GM21529 (cell line): ENCODE measurements around the gene CACNA2D2.
A peak's percentile ranks its signal among the peaks of the same experiment; 100 is the strongest.

ENCODE experiments used
- ATAC-seq: cut with Tn5 transposase; IDR thresholded peaks from one replicate; pipeline ENCODE4 v1.9.1; 2021; ENCODE audit not compliant: unreplicated experiment

The CACNA2D2 gene

DNA sequence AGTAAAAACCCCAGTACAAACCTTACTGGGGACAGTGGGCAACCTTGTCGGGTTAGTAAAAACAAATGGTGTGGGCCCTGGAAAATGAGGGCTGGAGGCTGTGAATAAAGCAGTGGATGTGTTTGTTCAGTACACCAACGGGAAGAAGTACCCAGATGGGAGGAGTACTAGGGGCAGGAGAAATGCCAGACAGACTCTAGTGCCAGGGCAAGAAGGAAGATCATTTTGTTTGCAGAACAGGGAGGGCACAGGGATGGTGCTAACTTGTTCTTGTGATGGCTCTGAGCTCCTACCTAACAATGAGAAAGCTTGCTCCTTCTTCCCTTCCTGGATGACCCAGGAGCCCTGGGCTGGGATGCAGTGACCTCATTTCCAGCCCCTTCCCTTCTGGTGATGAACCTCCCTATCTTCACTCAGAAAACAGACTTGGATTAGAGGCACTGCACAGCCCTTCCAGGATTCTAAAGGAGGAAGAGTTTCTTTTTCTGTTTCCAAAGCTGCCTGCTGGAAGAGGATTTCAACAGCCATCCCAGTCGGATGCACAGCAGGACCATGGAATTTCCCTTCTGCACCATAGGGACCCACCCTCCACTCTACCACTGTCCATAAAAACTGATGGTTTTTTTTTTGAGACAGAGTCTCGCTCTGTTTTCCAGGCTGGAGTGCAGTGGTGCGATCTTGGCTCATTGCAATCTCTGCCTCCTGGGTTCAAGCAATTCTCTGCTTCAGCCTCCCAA is 168.9 kb downstream of the CACNA2D2 start:
- no peak for ATAC-seq

DNA sequence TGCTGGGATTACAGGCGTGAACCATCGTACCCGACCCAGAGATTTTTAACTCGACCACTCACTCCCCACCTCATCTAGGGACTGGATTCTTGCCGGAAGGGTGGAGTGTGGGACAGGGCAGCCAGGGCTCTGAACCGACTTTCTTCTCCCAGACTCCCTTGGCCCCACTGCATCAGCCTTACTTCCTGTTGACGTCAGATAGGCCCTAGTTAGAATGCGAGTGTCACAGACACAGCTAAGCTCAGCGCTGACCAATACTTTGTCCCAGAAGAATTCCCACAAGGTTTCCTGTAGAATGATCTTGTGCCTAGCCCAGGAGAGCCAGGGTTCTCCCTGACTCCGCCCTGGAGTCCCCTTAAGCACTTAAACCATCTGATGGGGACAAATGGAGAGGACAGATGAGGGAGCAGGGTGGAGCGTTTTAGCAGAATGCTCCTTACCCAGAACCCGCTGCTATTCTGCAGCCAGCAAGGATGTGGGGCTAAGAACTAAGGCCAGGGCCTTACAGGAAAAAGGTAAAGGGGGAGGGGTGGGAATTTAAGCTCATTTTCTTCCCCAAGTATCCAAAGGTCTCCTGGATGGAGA is 169.6 kb downstream of the CACNA2D2 start:
- no peak for ATAC-seq

DNA sequence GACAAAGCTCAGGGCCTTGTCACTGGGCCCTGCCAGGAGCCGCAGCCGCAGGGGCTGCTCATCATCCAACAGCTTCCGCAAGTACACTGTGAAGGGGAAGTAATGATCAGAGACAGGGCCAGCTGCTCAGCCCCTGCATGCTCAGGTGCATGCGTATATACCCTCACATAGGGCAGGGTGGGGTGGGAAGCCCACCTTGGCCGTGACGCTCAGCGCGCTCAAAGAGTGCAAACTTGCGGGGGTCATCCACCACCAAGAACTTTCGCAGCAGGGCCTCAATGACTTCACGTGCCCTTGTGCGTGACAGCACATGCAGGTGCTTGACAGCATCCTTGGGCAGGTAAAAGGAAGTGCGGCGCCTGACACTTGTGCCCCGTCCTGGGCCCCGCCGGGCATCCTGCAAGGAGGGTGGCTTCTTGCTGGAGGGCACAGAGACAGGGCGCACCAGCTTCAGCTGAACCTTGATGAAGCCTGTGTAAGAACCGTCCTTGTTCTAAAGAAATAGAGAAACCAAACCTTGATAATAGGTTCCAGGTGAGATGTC is 172.0 kb downstream of the CACNA2D2 start:
- ATAC-seq, result no peak

GRCh38 chr3:50330330-50330729 is 173.1 kb downstream of the CACNA2D2 start:
- no peak for ATAC-seq

DNA sequence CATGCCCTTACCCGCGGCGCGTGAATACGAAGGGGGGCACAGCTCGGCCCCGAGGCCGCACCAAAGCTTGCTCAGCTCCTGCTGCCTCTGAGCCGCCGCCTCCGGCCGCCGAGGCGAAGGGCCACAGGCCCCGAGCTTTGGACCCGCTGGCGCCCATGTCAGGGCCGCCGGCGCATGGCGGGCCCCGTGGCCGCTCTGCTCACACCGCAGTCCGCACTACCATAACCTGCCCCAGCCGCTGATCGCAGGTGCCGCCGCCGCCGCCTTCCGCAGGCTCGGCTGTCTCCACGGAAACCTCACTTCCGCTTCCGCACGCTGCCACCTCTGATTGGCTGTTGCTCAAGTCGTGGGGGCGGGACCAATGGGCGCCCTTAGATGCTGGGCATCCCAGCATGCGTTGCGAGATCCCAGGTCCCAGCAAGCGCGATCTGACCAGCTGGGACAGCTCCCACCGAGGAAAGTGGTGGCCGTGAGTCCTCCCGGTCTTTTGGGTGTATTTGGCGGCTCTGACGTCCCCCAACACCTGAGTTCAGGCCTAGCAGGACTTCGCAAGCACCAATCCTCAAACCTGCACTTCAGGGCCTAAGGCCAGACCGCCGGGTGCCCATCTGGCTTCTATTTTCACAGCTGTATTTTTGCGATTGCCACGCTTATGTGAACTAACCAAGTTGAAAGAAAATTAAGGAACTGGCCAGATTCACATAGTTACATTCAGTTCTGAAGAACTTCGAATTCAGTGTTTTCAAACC is 175.3 kb downstream of the CACNA2D2 start, which contains the start of gene TUSC2:
Gene TUSC2, minus strand, starts transcription at position 281 of the 749 bp plus-strand sequence. Its CDS starts 124 bp downstream, at position 157.
- peak; percentile 94 for ATAC-seq

GRCh38 chr3:50327129-50327528 is 176.3 kb downstream of the CACNA2D2 start:
- no peak for ATAC-seq

GRCh38 chr3:50326182-50326541 is 177.3 kb downstream of the CACNA2D2 start:
- ATAC-seq, result no peak

DNA sequence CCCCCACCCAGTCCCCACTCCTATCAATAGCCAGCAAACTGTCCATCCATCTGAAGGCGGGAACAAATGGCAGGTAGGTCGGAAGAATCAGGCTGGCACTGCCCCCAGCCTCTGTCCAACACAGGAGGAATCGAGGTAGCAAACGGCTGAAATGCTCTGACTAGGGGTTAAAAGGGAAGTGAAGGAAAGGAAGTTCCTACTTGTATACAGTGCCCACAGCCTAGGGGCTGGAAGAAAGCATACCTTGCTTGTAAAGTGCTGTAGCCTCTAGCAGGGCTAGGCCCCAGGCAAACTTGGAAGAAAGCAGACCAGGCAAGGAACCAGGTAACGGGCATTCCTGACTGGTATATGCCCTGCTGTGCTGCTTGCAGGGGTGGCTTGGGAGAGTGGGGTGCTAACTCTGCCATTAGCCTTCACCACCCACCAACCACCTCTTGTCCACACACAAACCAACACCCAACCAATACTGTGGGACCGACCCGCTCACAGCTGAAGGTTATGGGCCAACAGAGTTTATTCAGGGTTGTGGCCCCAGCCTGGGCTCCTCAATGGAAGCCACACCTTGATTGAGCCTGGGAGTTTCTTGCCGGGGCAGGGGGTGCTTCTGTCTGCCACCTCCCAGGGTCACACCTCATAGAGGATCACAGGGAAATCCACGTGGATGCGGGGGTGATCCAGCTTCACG is 177.8 kb downstream of the CACNA2D2 start:
- no peak for ATAC-seq

GRCh38 chr3:50325113-50325480 is 178.3 kb downstream of the CACNA2D2 start:
- ATAC-seq, result no peak

DNA sequence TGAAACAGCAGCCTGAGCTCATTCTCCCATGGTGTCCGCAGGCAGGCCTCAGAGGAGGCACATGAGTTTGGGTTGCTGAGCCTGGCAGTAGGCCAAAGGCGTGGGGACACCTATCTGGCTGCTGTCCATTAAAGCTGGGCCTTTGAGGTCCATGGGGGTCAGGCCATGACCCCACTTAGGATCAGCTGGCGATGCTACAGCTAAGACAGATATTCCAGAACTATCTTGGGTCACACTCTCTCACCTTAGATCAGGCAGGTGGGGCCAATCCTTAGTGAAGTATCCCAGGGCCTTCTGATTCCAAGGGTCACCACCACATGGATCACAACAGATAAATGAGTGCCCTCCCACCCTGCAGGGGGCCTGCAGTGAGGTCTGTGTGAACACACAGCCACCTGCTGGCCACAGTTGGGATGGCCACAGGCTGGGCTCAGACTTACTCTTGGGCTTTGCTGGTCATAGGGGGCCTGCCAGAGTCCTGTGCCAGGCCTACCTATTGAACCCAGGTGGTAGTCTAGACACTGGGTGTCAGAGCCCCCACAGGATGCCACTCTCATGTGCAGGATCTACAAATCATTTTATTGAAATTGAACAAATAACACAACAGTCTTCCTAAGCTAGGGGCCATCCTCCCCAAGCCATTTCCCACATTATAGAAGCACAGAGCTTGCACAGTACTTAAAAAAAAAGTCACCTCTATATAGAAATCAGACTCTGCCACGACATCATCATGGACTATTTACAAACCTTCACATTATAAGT is 178.9 kb downstream of the CACNA2D2 start:
- no peak for ATAC-seq

DNA sequence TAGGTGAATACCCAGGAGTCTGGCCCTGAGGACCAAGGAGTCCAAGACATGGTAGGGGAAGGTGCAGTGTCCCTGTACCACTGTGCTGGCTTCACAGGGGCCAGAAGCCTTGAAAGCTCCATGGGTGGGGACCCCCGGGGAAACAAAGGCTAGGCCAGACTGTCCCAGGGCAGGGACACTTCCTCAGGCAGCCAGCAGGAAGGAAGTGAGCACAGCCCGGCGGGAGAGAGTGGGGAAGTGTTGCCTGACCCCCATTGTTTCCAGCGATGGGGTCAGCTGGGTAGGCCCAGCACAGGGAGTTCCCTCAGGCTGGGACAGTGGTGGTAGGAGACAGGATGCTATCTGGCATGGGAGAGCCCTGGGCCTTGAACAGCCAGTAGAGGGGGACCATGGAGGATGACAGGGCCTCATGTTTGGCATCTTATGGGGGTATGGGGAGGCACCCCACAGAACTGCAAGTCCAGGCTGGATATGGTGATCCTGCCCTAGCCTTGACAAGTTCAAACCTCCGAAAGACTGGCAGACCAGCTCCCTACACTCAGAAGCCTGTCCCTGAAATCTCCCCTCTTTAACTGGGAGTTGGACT is 179.7 kb downstream of the CACNA2D2 start:
- no peak for ATAC-seq

- no peak for ATAC-seq
These were observed 180.3 kb downstream of the CACNA2D2 start for GRCh38 chr3:50323092-50323600.

DNA sequence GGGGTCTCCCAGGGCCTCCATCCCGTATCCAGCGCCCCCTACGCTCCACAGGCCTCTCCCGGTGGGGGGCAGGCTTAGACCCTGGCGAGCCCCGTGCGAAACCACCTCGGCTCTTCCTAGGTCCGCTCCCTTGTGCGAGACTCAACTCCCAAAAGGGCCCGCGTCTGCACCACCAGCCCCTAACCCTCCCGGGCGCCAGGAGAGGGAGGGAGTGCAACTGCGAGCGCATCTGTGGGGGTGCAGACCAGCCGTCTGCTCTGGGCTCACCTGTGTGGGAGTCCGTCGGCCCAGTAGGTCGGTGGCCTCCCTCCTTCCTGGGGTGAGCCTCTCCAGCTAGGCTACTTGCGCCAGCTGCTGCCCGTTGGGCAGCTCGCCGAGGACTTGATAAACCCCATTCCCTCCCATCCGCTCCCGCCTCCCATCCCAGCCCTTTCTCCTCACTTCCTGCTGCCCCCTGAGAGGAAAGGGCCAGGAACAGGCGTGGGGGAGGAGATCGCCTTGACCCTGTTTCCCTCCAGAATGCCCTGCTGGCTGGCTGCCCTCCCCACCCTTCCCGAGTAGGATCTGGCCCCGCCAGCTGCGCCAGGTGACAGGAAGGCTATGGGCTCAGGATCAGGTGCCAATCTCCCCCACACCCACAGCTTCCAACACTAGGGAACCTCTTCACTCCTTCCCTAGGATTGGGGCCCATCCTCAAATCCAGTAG is 180.9 kb downstream of the CACNA2D2 start, which contains the start of gene HYAL2:
Gene HYAL2, minus strand, starts transcription at position 360 of the 706 bp plus-strand sequence. CDS start 2,256 bp downstream, outside the sequence.
- no peak for ATAC-seq

DNA sequence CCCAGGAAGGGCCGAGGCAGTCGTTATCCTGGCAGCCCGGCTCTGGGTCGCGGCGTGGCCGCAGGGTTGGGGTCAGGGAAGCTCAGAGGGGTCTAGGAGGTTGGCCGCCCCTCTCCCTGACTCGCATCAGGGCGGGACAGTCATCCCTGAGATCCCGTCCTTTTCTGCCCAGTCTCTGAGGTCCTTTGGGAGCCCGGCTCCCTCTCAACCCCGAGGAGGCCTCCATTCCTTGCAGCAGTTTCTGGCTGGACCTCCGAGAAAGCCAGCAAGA is 181.4 kb downstream of the CACNA2D2 start:
- no peak for ATAC-seq

DNA sequence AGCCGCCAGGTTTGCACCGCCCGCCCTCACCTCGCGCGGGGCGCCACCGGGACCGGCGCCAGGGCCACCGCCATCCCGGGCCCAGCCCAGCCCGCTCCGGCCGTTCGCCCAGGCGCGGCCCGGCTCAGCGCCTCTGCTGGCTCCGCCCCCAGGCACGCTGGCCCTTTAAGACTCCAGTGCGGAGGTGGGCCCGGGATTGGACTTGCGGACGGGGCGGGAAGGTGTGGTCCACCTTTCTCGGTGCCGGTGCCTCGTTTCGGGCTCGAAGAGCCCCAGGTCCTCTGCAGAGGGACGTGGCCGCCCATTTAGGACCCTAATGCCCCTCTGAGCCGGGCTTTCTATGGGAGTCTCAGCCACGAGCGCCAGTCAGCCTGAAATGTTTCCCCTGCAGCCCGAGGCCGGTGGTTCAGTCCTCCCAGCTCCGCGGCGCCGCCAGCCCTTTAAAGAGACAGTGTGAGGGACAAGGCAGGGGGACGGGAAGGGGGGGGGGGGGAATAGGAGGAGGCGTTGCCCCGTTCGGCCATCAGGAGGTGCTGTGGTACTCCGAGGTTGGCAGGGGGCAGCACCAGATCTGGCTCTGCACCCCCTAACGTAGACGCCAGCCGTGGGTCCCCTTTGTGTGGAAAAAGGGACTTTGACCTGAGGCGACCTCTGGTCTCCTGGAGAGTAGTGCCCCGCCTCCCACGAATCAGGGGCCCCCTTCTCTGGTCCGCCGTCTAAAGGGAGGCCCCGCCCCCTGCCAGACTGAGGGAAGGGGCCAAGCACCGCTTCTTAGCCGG is 181.9 kb downstream of the CACNA2D2 start:
- peak; percentile 77 for ATAC-seq

- peak; percentile 46 for ATAC-seq
These were observed 182.5 kb downstream of the CACNA2D2 start for GRCh38 chr3:50320853-50321335.

DNA sequence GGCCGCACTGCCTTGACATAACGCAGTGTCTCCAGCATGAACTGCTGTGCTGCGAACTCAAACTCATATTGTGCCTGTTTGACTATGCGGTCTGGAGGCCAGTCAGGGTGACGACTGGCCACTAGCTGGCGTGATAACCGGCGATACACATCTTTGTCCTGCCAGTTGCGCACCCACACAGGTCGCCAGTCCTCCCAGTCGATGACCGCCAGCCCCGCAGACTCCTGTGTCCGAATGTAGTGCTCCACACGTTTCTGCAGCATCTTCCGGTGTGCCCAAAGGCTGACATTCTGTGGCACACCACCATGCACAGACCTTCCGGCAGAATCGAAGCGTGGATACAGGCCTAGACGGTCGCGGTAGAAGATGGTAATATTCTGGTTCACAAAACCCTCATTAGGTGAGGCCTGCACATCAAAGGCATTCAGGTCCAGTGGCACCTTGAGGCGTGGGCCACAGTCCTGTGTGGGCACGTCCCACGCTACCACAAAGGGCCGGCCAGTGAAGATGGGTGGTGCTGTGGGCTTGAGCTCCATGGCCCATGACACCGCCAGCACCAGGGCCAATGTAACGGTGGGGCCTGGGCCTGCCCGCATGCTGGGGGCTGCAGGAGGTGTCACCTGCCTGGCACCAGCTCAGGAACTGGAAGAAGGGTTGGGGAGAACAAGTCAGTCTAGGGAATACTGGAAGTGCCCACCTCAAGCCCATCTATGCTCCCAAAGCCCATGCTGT is 183.4 kb downstream of the CACNA2D2 start:
- no peak for ATAC-seq
